C4-2B (cell line): Measurements from ENCODE around the gene MYLK4.

Experiments
- ZFX ChIP-seq: fragments of 450-650 bp; IDR thresholded peaks from 2 replicates; pipeline ENCODE4 v1.6.1; 2017
- TF ChIP-seq, protein P1 (sequence below): fragments of 450-650 bp; conservative IDR thresholded peaks from 2 replicates; pipeline ENCODE4 v1.5.1; 2017; ENCODE audit warnings: mild to moderate bottlenecking

DNA sequence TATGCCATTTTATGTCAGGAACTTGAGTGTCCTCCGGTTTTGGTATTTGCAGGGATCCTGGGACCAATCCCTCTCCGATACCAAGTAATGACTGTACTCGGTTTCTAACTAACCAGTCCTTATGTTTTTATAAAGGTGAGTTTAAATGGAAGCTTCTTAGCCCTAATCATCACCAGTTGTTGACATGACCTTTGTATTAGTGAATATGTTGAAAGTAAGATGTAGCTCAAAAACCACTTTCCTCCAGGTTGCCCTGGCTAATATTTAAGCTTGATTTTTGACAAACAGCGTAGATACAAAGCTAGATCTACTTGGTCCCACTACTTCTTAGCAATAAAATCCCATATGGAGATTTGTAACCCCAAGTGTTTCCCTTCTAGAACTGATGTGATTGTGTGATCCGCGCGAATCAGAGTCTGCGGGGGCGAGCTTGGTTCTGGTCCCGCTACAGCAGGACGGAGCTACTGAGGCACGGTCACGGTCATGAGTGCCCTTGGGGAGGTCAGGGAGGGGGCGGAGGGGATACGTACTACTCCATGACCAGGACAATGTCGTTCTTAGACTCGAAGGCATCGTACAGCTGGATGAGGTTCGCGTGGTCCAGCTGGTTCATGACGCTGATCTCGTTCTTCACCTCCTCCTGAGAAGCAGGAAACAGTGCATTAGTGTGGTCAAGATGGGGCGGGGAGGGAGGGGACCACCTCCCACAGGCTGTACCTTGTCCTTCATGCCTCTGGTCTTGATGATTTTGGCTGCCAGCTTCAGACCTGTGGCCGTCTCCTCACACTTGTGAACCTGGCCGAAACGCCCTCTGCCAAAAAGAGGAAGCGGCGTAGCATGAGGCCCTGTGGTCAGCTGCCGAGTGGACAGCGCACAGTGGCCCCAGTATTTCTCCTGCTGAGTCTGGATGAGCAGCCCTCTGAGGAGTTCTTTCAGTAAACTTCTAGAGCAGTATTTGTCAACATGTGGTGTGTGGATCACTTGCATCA lies 65.7 kb downstream of the MYLK4 start:
- TF ChIP-seq, protein P1, sequence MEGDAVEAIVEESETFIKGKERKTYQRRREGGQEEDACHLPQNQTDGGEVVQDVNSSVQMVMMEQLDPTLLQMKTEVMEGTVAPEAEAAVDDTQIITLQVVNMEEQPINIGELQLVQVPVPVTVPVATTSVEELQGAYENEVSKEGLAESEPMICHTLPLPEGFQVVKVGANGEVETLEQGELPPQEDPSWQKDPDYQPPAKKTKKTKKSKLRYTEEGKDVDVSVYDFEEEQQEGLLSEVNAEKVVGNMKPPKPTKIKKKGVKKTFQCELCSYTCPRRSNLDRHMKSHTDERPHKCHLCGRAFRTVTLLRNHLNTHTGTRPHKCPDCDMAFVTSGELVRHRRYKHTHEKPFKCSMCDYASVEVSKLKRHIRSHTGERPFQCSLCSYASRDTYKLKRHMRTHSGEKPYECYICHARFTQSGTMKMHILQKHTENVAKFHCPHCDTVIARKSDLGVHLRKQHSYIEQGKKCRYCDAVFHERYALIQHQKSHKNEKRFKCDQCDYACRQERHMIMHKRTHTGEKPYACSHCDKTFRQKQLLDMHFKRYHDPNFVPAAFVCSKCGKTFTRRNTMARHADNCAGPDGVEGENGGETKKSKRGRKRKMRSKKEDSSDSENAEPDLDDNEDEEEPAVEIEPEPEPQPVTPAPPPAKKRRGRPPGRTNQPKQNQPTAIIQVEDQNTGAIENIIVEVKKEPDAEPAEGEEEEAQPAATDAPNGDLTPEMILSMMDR, result no peak
- TF ChIP-seq ZFX, result no peak
